GM06990 (cell line): ENCODE measurements around the gene CACNA2D3.

Experiments
- DNase-seq: peaks from one replicate; pipeline ENCODE4 v3.0.0-alpha.2; 2011; ENCODE audit not compliant: insufficient read length; ENCODE audit errors: extremely low read depth
- H3K27me3 ChIP-seq: replicated peaks from 2 replicates; pipeline ENCODE4 v1.6.0; 2011; ENCODE audit warnings: low read length; ENCODE audit not compliant: control insufficient read depth, insufficient read depth
- H3K36me3 ChIP-seq: 2 replicates; pipeline ENCODE4 v1.5.1; 2011; ENCODE audit warnings: low read length; ENCODE audit not compliant: control insufficient read depth, insufficient read depth
- H3K4me3 ChIP-seq: replicated peaks from 2 replicates; pipeline ENCODE4 v1.5.1; 2011; ENCODE audit warnings: low read depth, mild to moderate bottlenecking, control low read depth, low read length
- CTCF ChIP-seq: IDR thresholded peaks from 2 replicates; pipeline ENCODE4 v1.5.1; 2011; ENCODE audit warnings: low read length, control low read depth, mild to moderate bottlenecking, inconsistent platforms; ENCODE audit not compliant: insufficient read depth, poor library complexity, severe bottlenecking

Gene CACNA2D3

DNA sequence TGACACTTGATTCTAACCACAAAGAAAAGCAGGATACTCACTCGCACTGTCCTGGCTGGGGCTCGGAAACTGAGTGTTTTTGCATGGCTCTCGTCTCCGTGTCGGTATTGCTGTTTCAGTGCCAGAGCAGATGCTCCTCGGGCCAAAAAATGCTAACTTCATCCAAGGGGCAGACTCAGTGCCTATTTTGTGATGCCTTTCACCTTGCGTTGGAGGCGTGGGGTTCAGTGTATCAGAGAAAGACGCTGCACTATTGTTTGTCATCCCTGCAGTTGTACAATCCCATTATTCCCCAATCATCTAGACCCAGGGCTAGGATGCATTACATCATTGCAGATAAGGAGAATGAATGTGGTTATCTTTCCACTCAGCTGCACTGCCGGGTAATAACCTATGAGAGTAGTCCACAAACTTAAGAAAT is 1.4 kb downstream of the CACNA2D3 start:
- no peak for DNase-seq
- no peaks in the 10 kb centered on the region; the same call in 1 of the 2 replicates for H3K27me3 ChIP-seq
- H3K4me3 ChIP-seq = no peak overlapping the region

DNA sequence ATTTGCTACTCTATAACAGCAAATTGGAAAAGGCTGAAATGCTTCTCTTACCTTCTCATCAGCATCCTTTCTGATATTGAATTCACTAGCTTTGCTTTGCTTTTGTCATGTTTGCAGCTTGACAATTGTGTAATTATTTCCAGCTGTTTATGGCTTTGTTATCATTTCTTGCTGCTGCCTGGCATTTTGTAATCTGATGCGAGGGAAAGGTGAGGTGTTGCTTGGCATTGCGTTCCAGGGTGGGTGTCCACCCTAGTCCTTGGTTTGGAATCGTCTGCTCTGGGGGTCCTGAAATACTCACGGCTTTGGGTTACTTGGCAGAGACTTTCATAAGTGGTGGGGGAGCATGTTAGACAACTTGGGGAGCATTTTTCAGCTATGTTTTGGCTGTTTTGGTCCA is 2.9 kb downstream of the CACNA2D3 start:
- H3K4me3 ChIP-seq = no peak overlapping the region
- H3K27me3 ChIP-seq = no peaks in the 10 kb centered on the region; the same call in none of the 2 replicates
- DNase-seq = no peak
- H3K36me3 ChIP-seq = no peaks in the 10 kb centered on the region
- TF ChIP-seq CTCF = no peak

More for the DNA sequence above, 1.4 kb downstream of the CACNA2D3 start:
- no peak for TF ChIP-seq CTCF
- H3K36me3 ChIP-seq = no peaks in the 10 kb centered on the region

GRCh38 chr3:54126551-54126950 is 4.2 kb downstream of the CACNA2D3 start:
- no peak overlapping the region for H3K4me3 ChIP-seq
- no peak for DNase-seq
- TF ChIP-seq CTCF = no peak
- H3K36me3 ChIP-seq = no peaks in the 10 kb centered on the region
- no peaks in the 10 kb centered on the region; the same call in none of the 2 replicates for H3K27me3 ChIP-seq

DNA sequence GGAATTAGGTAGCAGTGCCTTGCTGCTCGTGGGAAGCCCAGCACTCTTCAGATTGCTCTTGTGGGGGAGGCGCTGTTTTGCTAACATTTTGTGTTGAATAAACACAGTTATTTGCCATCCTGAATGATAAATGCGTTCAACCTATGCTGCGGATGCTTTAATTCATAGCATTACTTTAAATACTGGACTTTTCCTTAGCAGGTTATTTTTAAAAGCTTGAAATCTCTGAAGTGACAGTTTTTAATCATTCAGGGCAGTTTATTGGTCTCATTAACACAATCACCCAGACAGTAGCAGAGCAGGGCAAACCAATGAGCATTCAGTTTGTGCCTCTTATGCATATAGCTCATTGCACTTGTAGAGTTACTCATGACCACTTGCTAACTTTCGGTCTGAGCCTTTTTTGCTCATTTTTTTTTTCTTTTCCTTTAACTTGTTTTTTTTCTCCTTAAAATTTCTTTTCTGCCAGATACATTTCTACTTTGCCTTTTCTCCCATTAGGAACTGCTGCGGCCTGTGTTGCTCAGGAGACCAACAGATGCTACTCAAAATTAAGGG is 5.2 kb downstream of the CACNA2D3 start:
- no peak for TF ChIP-seq CTCF
- H3K36me3 ChIP-seq = no peaks in the 10 kb centered on the region
- no peak for DNase-seq
- H3K27me3 ChIP-seq = no peaks in the 10 kb centered on the region; the same call in 1 of the 2 replicates
- H3K4me3 ChIP-seq = no peak overlapping the region

GRCh38 chr3:54131026-54131605 is 8.8 kb downstream of the CACNA2D3 start:
- no peak for TF ChIP-seq CTCF
- DNase-seq = no peak
- Histone ChIP-seq H3K27me3 (no peaks in the 10 kb centered on the region; the same call in none of the 2 replicates), H3K36me3 (no peaks in the 10 kb centered on the region), H3K4me3 (no peak overlapping the region)
